Endodermal cell (in vitro differentiated cells): ENCODE results near the gene SNAPC2. TPM values are rescaled to one million over a fixed set of nuclear protein-coding genes. Genes with fewer than 3 reads are reported as not detected.
A peak's percentile ranks its signal among the peaks of the same experiment; 100 is the strongest.

Source experiments
- DNase-seq: peaks from one replicate; pipeline ENCODE4 v3.0.0-alpha.2; 2017
- H3K27ac ChIP-seq: 2 replicates; pipeline ENCODE4 v1.5.1; 2013; ENCODE audit warnings: mild to moderate bottlenecking, low read depth, low read length, moderate library complexity
- H3K27me3 ChIP-seq: 2 replicates; pipeline ENCODE4 v1.6.1; 2013; ENCODE audit warnings: mild to moderate bottlenecking, low read length, moderate library complexity; ENCODE audit not compliant: insufficient read depth, control insufficient read depth, poor library complexity, severe bottlenecking
- H3K36me3 ChIP-seq: 2 replicates; pipeline ENCODE4 v1.7.0; 2013; ENCODE audit warnings: mild to moderate bottlenecking, low read length, moderate library complexity; ENCODE audit not compliant: control insufficient read depth, insufficient read depth
- H3K4me1 ChIP-seq: one replicate; pipeline ENCODE4 v1.7.0; 2013; ENCODE audit warnings: low read length; ENCODE audit not compliant: control insufficient read depth, insufficient read depth
- H3K4me3 ChIP-seq: 2 replicates; pipeline ENCODE4 v1.5.1; 2013; ENCODE audit warnings: mild to moderate bottlenecking, low read length, moderate library complexity
- H3K9ac ChIP-seq: 2 replicates; pipeline ENCODE4 v1.6.1; 2013; ENCODE audit warnings: mild to moderate bottlenecking, low read length, moderate library complexity; ENCODE audit not compliant: poor library complexity, severe bottlenecking; ENCODE audit errors: extremely low read depth
- H3K9me3 ChIP-seq: 2 replicates; pipeline ENCODE4 v1.6.1; 2013; ENCODE audit warnings: mild to moderate bottlenecking, low read length, moderate library complexity; ENCODE audit not compliant: control insufficient read depth
- H3K27ac Mint-ChIP-seq: 2 replicates; pipeline ENCODE4 v1.8.0; 2020; ENCODE audit warnings: mixed read lengths
- H3K27me3 Mint-ChIP-seq: 2 replicates; pipeline ENCODE4 v1.8.0; 2021; ENCODE audit warnings: mild to moderate bottlenecking, mixed read lengths; ENCODE audit not compliant: insufficient read depth
- H3K36me3 Mint-ChIP-seq: 2 replicates; pipeline ENCODE4 v1.8.0; 2020; ENCODE audit warnings: low read depth, mixed read lengths
- H3K4me1 Mint-ChIP-seq: 2 replicates; pipeline ENCODE4 v1.8.0; 2020; ENCODE audit warnings: mixed read lengths
- H3K4me3 Mint-ChIP-seq: 2 replicates; pipeline ENCODE4 v1.8.0; 2020; ENCODE audit warnings: mild to moderate bottlenecking, moderate library complexity, mixed read lengths
- H3K9me3 Mint-ChIP-seq: 2 replicates; pipeline ENCODE4 v1.8.0; 2020; ENCODE audit warnings: mild to moderate bottlenecking, mixed read lengths
- WGBS, 2 experiments: methylation state at CpG; one replicate each; pipeline versions ENCODE4 v1.1.5 to v1.1.7; 2013; ENCODE audit warnings: missing lambda C conversion rate in 2 of 2, mixed read lengths in 1 of 2; ENCODE audit not compliant: insufficient coverage in 1 of 2, insufficient read length in 1 of 2; 5-methylcytosine and 5-hydroxymethylcytosine counted together
- total RNA-seq, 2 donors: library from RNA; stranded (reverse); fragmentation: NEBNext Ultra II Directional in 1 of 2; extraction: Animal tissue kit (Norgen Biotek cat#: 25700) in 1 of 2; gene quantifications; 2 replicates in 1 of 2; 3 replicates in 1 of 2; pipeline ENCODE4 v1.2.1, GENCODE V29; 2021
- TF ChIP-seq, protein P1 (sequence below): fragments of 200-600 bp; sonication (generic); conservative IDR thresholded peaks from 2 replicates; pipeline ENCODE4 v1.5.0; 2021; ENCODE audit warnings: antibody characterized with exemption, mild to moderate bottlenecking

Gene SNAPC2
- total RNA-seq, 2 donors from 2014 or later: 11.9 to 14.2 TPM

DNA sequence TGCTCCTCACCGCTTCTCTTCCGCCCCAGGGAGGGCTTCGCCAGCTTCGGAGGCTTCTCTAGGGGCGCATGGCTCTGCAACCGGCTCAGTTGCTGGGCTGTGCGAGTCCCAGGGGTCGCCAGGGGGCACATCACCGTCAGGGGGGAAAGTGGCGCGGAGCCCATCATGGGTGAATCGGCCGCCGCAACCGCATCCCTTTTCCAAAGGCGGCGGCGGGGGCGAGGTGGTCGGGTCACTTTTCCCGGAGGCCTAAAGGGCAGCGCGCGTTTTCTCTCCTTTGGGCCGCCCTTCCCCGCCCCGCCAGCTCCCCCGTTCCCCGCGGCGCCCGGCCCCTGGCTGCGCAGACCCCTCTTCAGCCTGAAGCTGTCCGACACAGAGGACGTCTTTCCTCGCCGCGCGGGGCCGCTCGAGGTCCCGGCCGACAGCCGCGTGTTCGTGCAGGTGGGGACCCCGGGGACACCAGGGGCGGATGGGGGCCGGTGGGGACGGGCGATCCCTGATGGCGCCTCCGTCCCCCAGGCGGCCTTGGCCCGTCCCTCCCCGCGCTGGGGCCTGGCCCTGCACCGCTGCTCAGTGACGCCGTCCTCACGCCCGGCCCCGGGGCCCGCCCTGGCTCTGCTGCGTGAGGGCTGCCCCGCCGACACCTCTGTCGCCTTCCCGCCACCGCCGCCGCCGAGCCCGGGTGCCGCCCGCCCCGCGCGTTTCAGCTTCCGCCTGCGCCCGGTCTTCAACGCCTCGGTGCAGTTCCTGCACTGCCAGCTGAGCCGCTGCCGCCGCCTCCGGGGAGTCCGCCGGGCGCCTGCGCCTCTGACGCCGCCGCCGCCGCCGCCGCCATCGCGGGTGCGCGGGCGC is 3.8 kb upstream of the SNAPC2 start:
- Histone ChIP-seq H3K9me3 (no peaks in the 10 kb centered on the region), H3K27ac (no peak overlapping the region), H3K4me3 (no peak overlapping the region), H3K27me3 (peaks cover 44% of the 10 kb centered on the region), H3K36me3 (peaks cover 6% of the 10 kb centered on the region), H3K9ac (no peak overlapping the region), H3K4me1 (peaks cover 4% of the 10 kb centered on the region)
- H3K36me3 Mint-ChIP-seq: peaks cover 11% of the 10 kb centered on the region
- WGBS, 2 experiments: 1 to 2% methylated on average over 30 to 104 of the region's 104 CpGs
- peaks cover 49% of the 10 kb centered on the region for H3K27me3 Mint-ChIP-seq
- TF ChIP-seq, protein P1, sequence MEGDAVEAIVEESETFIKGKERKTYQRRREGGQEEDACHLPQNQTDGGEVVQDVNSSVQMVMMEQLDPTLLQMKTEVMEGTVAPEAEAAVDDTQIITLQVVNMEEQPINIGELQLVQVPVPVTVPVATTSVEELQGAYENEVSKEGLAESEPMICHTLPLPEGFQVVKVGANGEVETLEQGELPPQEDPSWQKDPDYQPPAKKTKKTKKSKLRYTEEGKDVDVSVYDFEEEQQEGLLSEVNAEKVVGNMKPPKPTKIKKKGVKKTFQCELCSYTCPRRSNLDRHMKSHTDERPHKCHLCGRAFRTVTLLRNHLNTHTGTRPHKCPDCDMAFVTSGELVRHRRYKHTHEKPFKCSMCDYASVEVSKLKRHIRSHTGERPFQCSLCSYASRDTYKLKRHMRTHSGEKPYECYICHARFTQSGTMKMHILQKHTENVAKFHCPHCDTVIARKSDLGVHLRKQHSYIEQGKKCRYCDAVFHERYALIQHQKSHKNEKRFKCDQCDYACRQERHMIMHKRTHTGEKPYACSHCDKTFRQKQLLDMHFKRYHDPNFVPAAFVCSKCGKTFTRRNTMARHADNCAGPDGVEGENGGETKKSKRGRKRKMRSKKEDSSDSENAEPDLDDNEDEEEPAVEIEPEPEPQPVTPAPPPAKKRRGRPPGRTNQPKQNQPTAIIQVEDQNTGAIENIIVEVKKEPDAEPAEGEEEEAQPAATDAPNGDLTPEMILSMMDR: peak; percentile 58
- peak overlapping the region; percentile 53 for H3K4me3 Mint-ChIP-seq
- no peaks in the 10 kb centered on the region for H3K9me3 Mint-ChIP-seq
- DNase-seq: peak; percentile 85
- H3K27ac Mint-ChIP-seq: no peak overlapping the region
- peaks cover 6% of the 10 kb centered on the region for H3K4me1 Mint-ChIP-seq

GRCh38 chr19:7916955-7917266 is 3.2 kb upstream of the SNAPC2 start:
- peaks cover 5% of the 10 kb centered on the region for H3K4me1 ChIP-seq
- Mint-ChIP-seq H3K27ac (no peak overlapping the region), H3K4me1 (peaks cover 6% of the 10 kb centered on the region), H3K4me3 (peak overlapping the region; percentile 53), H3K27me3 (peaks cover 49% of the 10 kb centered on the region), H3K36me3 (peaks cover 11% of the 10 kb centered on the region), H3K9me3 (no peaks in the 10 kb centered on the region)
- H3K27ac ChIP-seq: no peak overlapping the region
- H3K9ac ChIP-seq: no peak overlapping the region
- 6 to 18% methylated on average over 4 to 12 of the region's 12 CpGs for WGBS, 2 experiments
- DNase-seq: no peak
- peaks cover 44% of the 10 kb centered on the region for H3K27me3 ChIP-seq
- peaks cover 7% of the 10 kb centered on the region for H3K36me3 ChIP-seq
- peak overlapping the region; percentile 47 for H3K4me3 ChIP-seq
- H3K9me3 ChIP-seq: no peaks in the 10 kb centered on the region
- TF ChIP-seq, protein P1: no peak

DNA sequence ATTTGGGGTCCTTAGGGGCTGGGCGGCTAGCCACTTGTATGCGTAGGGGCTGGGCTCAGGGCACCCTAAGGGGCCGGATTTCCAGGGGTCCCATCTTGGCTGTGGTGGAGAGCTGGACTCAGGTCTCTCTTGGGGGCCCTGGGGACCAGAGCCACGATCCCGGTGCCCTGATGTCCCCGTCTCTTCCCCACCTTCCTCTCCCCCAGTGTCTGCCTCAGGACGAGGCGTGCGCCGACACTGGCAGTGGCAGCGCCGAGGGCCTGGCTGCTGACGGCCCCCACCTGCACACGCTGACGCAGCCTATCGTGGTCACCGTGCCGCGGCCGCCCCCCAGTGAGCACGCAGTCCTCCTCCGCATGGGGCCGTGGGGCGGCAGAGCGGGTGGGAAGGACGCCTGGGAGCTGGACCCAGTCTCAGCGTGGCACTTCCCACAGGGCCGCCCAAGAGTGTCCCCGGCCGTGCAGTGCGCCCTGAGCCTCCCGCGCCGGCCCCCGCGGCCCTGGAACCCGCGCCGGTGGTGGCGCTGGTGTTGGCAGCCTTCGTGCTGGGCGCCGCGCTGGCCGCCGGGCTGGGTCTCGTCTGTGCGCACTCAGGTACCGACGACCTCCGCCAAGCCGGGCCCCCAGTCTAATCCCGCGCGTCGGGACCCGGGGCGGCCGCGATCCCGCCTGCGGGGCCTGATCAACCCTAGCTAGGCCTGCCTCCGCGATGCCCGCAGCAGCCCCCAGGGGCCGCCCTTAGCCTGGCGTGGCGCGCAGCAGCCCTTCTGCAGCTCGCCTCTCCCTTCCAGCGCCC is 2.7 kb upstream of the SNAPC2 start:
- Histone ChIP-seq H3K36me3 (peaks cover 5% of the 10 kb centered on the region), H3K4me3 (peak overlapping the region; percentile 47), H3K4me1 (peaks cover 5% of the 10 kb centered on the region), H3K27ac (no peak overlapping the region), H3K9ac (no peak overlapping the region), H3K27me3 (peaks cover 44% of the 10 kb centered on the region), H3K9me3 (no peaks in the 10 kb centered on the region)
- WGBS, 2 experiments: 3 to 5% methylated on average over 15 to 71 of the region's 71 CpGs
- Mint-ChIP-seq H3K4me3 (peak overlapping the region; percentile 53), H3K4me1 (peaks cover 6% of the 10 kb centered on the region), H3K27ac (no peak overlapping the region), H3K9me3 (no peaks in the 10 kb centered on the region), H3K36me3 (peaks cover 12% of the 10 kb centered on the region), H3K27me3 (peaks cover 49% of the 10 kb centered on the region)
- TF ChIP-seq, protein P1: peak; percentile 82
- peak; percentile 88 for DNase-seq
